ENCODE results near the gene AVPI1.

DNA sequence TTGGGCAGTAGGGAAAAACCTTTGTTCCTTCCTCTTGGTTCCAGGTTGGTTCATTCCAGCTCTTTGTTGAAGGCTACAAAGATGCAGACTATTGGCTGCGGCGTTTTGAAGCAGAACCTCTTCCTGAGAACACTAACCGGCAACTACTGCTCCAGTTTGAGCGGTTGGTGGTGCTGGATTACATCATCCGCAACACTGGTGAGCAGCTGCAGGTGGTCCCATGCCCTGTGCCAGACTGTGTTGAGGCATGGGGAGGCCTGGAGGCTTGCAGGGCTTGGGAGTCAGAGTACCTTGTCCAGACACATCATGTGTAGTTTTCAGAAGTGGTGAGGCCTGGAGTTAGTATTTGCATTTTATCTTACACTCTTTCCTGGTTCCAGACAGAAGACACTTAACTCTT is 30.3 kb downstream of the AVPI1 start:
- no peak for TF ChIP-seq ZNF510 (tag by site-specific recombination; IDR thresholded peaks at IDR 0.05; ENCODE audit: insufficient replicate concordance)
- TF ChIP-seq ZNF768 (tag by site-specific recombination; IDR thresholded peaks at IDR 0.05): no peak
- TF ChIP-seq TCF7L2 (IDR thresholded peaks at IDR 0.05; ENCODE audit: borderline replicate concordance, low read depth, low read length): no peak
- TF ChIP-seq TSHZ1 (tag by site-specific recombination; IDR thresholded peaks at IDR 0.05; ENCODE audit: borderline replicate concordance): no peak
- TF ChIP-seq KLF1 (tag by site-specific recombination; IDR thresholded peaks at IDR 0.05): no peak
- no peak for TF ChIP-seq ZBTB7A (tag by site-specific recombination; IDR thresholded peaks at IDR 0.05; ENCODE audit: low read depth)
- TF ChIP-seq ZNF302 (tag by site-specific recombination; IDR thresholded peaks at IDR 0.05; ENCODE audit: low read depth): no peak

Data from HEK293 (cell line).